A549 (cell line): ENCODE data around the gene MBLAC2.

Experiments
- CTCF ChIP-seq: fragments of >200 bp; sonication (Bioruptor Twin); formaldehyde crosslinking; IDR thresholded peaks from 3 replicates; pipeline ENCODE4 v1.5.1; 2016
- MAFK ChIP-seq: fragments of 450-650 bp; IDR thresholded peaks from 2 replicates; pipeline ENCODE4 v1.6.1; 2014; ENCODE audit not compliant: partially characterized antibody
- RAD21 ChIP-seq, 2 experiments: fragments of >200 bp in 1 of 2; sonication (Bioruptor Twin) in 1 of 2; formaldehyde crosslinking in 1 of 2; IDR thresholded peaks in 1 of 2; conservative IDR thresholded peaks in 1 of 2; 2 replicates in 1 of 2; 3 replicates in 1 of 2; pipeline ENCODE4 v1.6.1; 2012 to 2018; ENCODE audit warnings: inconsistent platforms in 1 of 2

- no peak for TF ChIP-seq MAFK
- TF ChIP-seq CTCF, result no peak
- TF ChIP-seq RAD21 (conservative IDR thresholded peaks at IDR 0.05 in 1 of 2, IDR thresholded peaks at IDR 0.05 in 1 of 2), result no peak
Observed at GRCh38 chr5:90495146-90495545, 20.6 kb upstream of the MBLAC2 start.
